B cell (primary cell): ENCODE measurements around the gene RASA2. TPM values are rescaled to one million over a fixed set of nuclear protein-coding genes. Genes with fewer than 3 reads are reported as not detected.
A peak's percentile ranks its signal among the peaks of the same experiment; 100 is the strongest.
"Not testable (repeated sequence)": the region's sequence is repeated elsewhere in the genome, so short reads cannot be mapped to it uniquely, and the experiment has no call there.

Source experiments
- ATAC-seq: fragments of 200-7000 bp; cut with Tn5 transposase; one replicate; pipeline ENCODE4 v1.10.0; 2021; ENCODE audit warnings: low read depth, mild to moderate bottlenecking, moderate number of reproducible peaks, moderate library complexity
- CTCF ChIA-PET: fragments of 350-600 bp; sonication (Branson Sonifier 250); formaldehyde crosslinking; loops from one replicate; lab custom pipeline; 2021; ENCODE audit warnings: antibody characterized with exemption, inconsistent platforms; lab: Charles Lee
- POLR2A ChIA-PET: fragments of 350-600 bp; sonication (Branson Sonifier 250); formaldehyde crosslinking; loops from one replicate; lab custom pipeline; 2021; ENCODE audit warnings: antibody characterized with exemption; lab: Charles Lee
- DNase-seq: peaks from one replicate; pipeline ENCODE4 v3.0.0; 2013
- H2AFZ ChIP-seq: 2 replicates; pipeline ENCODE4 v1.6.1; 2012; ENCODE audit warnings: mild to moderate bottlenecking, low read depth, low read length; ENCODE audit not compliant: insufficient read depth, poor library complexity, severe bottlenecking
- H3K27ac ChIP-seq, 2 donors: 1 replicate in 1 of 2; 2 replicates in 1 of 2; pipeline ENCODE4 v1.5.1; 2012 to 2013; ENCODE audit warnings: low read length in 2 of 2, mild to moderate bottlenecking in 2 of 2, moderate library complexity in 1 of 2
- H3K27me3 ChIP-seq, 4 experiments: fragments of 200-600 bp in 1 of 4; sonication (generic) in 1 of 4; replicated peaks in 1 of 4; 1 replicate in 2 of 4; 2 replicates in 2 of 4; pipeline versions ENCODE4 v1.6.1 to v1.7.0; 2013 to 2016; ENCODE audit warnings: low read length in 3 of 4, mild to moderate bottlenecking in 2 of 4, mixed read lengths in 1 of 4, moderate library complexity in 1 of 4; ENCODE audit not compliant: insufficient read depth in 4 of 4, control insufficient read depth in 3 of 4; ENCODE audit errors: control extremely low read depth in 1 of 4
- H3K36me3 ChIP-seq, 2 experiments: replicated peaks in 1 of 2; 1 replicate in 1 of 2; 2 replicates in 1 of 2; pipeline versions ENCODE4 v1.6.1 to v1.7.1; 2013; ENCODE audit warnings: low read length in 1 of 2; ENCODE audit not compliant: insufficient read depth in 2 of 2, control insufficient read depth in 1 of 2; ENCODE audit errors: control extremely low read depth in 1 of 2, extremely low read depth in 1 of 2
- H3K4me1 ChIP-seq, 2 donors: fragments of 200-600 bp in 1 of 2; sonication (generic) in 1 of 2; 1 replicate in 1 of 2; 2 replicates in 1 of 2; pipeline versions ENCODE4 v1.5.1 to v1.6.1; 2013 to 2017; ENCODE audit warnings: low read length in 2 of 2; ENCODE audit not compliant: control insufficient read depth in 2 of 2, insufficient read depth in 2 of 2
- H3K4me2 ChIP-seq: replicated peaks from 2 replicates; pipeline ENCODE3; 2012; ENCODE audit warnings: mild to moderate bottlenecking, low read depth, low read length; ENCODE audit not compliant: poor library complexity, severe bottlenecking
- H3K4me3 ChIP-seq, 5 experiments: fragments of 200-600 bp in 1 of 5; sonication (generic) in 1 of 5; 1 replicate in 3 of 5; 2 replicates in 2 of 5; pipeline versions ENCODE4 v1.5.1 to v1.7.0; 2011 to 2016; ENCODE audit warnings: low read length in 4 of 5, mild to moderate bottlenecking in 4 of 5, low read depth in 2 of 5, control low read depth in 1 of 5, moderate library complexity in 1 of 5; ENCODE audit not compliant: insufficient read depth in 1 of 5; ENCODE audit errors: control extremely low read depth in 1 of 5, extremely low read depth in 1 of 5
- H3K79me2 ChIP-seq: fragments of 200-600 bp; sonication (generic); one replicate; pipeline ENCODE4 v1.6.0; 2016; ENCODE audit warnings: low read length; ENCODE audit not compliant: control insufficient read depth, insufficient read depth
- H3K9ac ChIP-seq: fragments of 200-600 bp; sonication (generic); 2 replicates; pipeline ENCODE4 v1.6.1; 2017; ENCODE audit warnings: mild to moderate bottlenecking, low read length, moderate library complexity
- H3K9me3 ChIP-seq, 3 donors: one replicate each; pipeline versions ENCODE4 v1.6.1 to v1.7.1; 2013; ENCODE audit warnings: low read length in 2 of 3; ENCODE audit not compliant: control insufficient read depth in 2 of 3, insufficient read depth in 1 of 3; ENCODE audit errors: control extremely low read depth in 1 of 3
- H4K20me1 ChIP-seq: 2 replicates; pipeline ENCODE4 v1.6.0; 2012; ENCODE audit warnings: mild to moderate bottlenecking, low read length; ENCODE audit not compliant: insufficient read depth, control insufficient read depth, poor library complexity, severe bottlenecking
- H3K27ac Mint-ChIP-seq: one replicate; pipeline ENCODE4 v1.8.0; 2021; ENCODE audit warnings: mixed read lengths
- H3K27me3 Mint-ChIP-seq: one replicate; pipeline ENCODE4 v1.8.0; 2021; ENCODE audit warnings: mixed read lengths
- H3K4me1 Mint-ChIP-seq: one replicate; pipeline ENCODE4 v1.8.0; 2021; ENCODE audit warnings: mixed read lengths
- H3K4me3 Mint-ChIP-seq: one replicate; pipeline ENCODE4 v1.8.0; 2021; ENCODE audit warnings: mixed read lengths
- H3K9me3 Mint-ChIP-seq: one replicate; pipeline ENCODE4 v1.8.0; 2022; ENCODE audit warnings: mixed read lengths; ENCODE audit not compliant: insufficient read depth
- CTCF ChIP-seq: fragments of 200-600 bp; IDR thresholded peaks from one replicate; pipeline ENCODE4 v1.8.0; 2022; ENCODE audit warnings: antibody characterized with exemption, mild to moderate bottlenecking
- EZH2 ChIP-seq: IDR thresholded peaks from 2 replicates; pipeline ENCODE4 v1.6.1; 2012; ENCODE audit warnings: borderline replicate concordance, low read depth, mild to moderate bottlenecking, moderate library complexity, low read length; ENCODE audit not compliant: insufficient read depth, poor library complexity, severe bottlenecking
- WGBS: methylation state at CpG from one replicate; pipeline ENCODE4 v1.1.5; 2013; ENCODE audit warnings: missing lambda C conversion rate; ENCODE audit not compliant: insufficient coverage; 5-methylcytosine and 5-hydroxymethylcytosine counted together
- intact Hi-C: fragments of 100-400 bp; cut with micrococcal nuclease; formaldehyde crosslinking; loops from one replicate; pipeline ENCODE4 v1.10.0; 2022
- polyA plus RNA-seq: library from polyadenylated mRNA; depleted of rRNA; stranded (reverse); fragments of >200 nt; gene quantifications from 2 replicates; pipeline ENCODE4 v1.2.3, GENCODE V29; 2012
- total RNA-seq, 2 donors: library from RNA; stranded (reverse); fragments of 120-200 nt in 1 of 2; gene quantifications; 1 replicate in 1 of 2; 2 replicates in 1 of 2; pipeline versions ENCODE4 v1.2.3 to v1.2.4, GENCODE V29; 2013 to 2022

Gene RASA2
- total and polyA plus RNA-seq, 2 donors (not counting 1 experiment from before 2014, with no cell fraction given): 12.3 to 47.7 TPM

DNA sequence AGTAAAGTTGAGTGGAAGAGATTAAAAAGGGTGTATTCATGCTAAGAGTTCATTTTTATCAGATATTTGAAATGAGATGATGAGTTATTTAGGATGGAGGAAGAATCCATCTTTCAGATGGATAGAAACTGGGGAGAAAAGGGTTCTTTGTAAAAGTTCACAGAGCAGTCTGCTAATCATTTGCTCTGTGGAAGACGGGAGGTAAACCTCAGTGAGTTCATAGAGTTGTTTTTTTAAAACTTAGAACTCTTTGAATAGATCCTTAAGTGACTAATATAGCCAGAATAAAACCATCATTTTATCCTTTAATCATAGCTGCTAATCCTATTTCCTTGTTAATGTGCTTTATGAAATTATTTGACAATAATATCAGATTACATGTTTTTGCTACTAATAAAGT, 5.1 kb downstream of the RASA2 start:
- CTCF ChIA-PET: interaction anchor here (0.7 to 1.4 kb wide), 3 partner anchors 9 to 70 kb away, joined by 3 to 5 read pairs (median 5); no protein-coding TSS in a partner anchor
- no peak overlapping the region for H3K9ac ChIP-seq
- peak overlapping the region in 1 of 2 donors; percentile 51 for H3K27ac ChIP-seq
- H3K27me3 ChIP-seq: no peaks in the 10 kb centered on the region
- no peak overlapping the region for H3K4me2 ChIP-seq
- intact Hi-C loops: no loop called here
- TF ChIP-seq CTCF: no peak
- TF ChIP-seq EZH2: no peak
- peak overlapping the region; percentile 68 for H3K27ac Mint-ChIP-seq
- H3K79me2 ChIP-seq: peaks cover 89% of the 10 kb centered on the region
- peaks cover 5 to 13% of the 10 kb centered on the region in 2 experiments for H3K36me3 ChIP-seq
- H2AFZ ChIP-seq: no peak overlapping the region
- H3K4me3 Mint-ChIP-seq: no peak overlapping the region
- peaks cover 27 to 53% of the 10 kb centered on the region in 2 donors for H3K4me1 ChIP-seq
- no peaks in the 10 kb centered on the region for H3K27me3 Mint-ChIP-seq
- H3K9me3 ChIP-seq: no peaks in the 10 kb centered on the region
- ATAC-seq (no peak), DNase-seq (no peak)
- peaks cover 39% of the 10 kb centered on the region for H4K20me1 ChIP-seq
- peaks cover 3% of the 10 kb centered on the region for H3K9me3 Mint-ChIP-seq
- WGBS: no CpG with 5 or more reads among the region's 1 CpG
- no peak overlapping the region for H3K4me3 ChIP-seq
- H3K4me1 Mint-ChIP-seq: peaks cover 66% of the 10 kb centered on the region
- POLR2A ChIA-PET: interaction anchor here (0.6 kb wide), 1 partner anchor 13 kb away, joined by 4 read pairs; no protein-coding TSS in a partner anchor

- peaks cover 83% of the 10 kb centered on the region for H3K79me2 ChIP-seq
- H3K27ac ChIP-seq: peak overlapping the region in 1 of 2 donors; percentile 51
- Mint-ChIP-seq H3K9me3 (peaks cover 3% of the 10 kb centered on the region), H3K27ac (no peak overlapping the region), H3K27me3 (no peaks in the 10 kb centered on the region), H3K4me1 (peaks cover 66% of the 10 kb centered on the region), H3K4me3 (no peak overlapping the region)
- H3K9me3 ChIP-seq: no peaks in the 10 kb centered on the region
- H2AFZ ChIP-seq: no peak overlapping the region
- H3K36me3 ChIP-seq: peaks cover 5 to 13% of the 10 kb centered on the region in 2 experiments
- POLR2A ChIA-PET: no interaction called here
- TF ChIP-seq CTCF (no peak), EZH2 (no peak)
- H3K4me2 ChIP-seq: no peak overlapping the region
- H3K4me1 ChIP-seq: peaks cover 25 to 51% of the 10 kb centered on the region in 2 donors
- H3K4me3 ChIP-seq: no peak overlapping the region
- DNase-seq (no peak), ATAC-seq (no peak)
- H4K20me1 ChIP-seq: peaks cover 39% of the 10 kb centered on the region
- CTCF ChIA-PET: no interaction called here
- no peak overlapping the region for H3K9ac ChIP-seq
- intact Hi-C loops: no loop called here
- WGBS: no CpG with 5 or more reads among the region's 1 CpG
- no peaks in the 10 kb centered on the region for H3K27me3 ChIP-seq
Measured at GRCh38 chr3:141493184-141493583, 6.4 kb downstream of the RASA2 start.

DNA sequence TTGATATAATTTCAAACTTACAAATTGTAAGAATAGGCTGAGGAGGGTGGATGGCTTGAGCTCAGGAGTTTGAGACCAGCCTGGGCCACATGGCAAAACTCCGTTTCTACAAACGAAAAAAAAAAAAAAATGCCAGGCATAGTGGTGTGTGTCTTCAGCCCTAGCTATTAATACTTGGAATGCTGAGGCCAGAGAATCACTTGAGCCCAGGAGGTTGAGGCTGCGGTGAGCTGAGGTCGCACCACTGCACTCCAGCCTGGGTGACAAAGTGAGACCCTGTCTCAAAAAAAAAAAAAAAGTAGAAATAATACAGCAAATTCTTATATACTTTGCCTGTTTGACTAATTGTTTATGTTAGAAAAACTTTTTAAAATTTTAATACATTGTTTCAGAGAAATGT, 10.8 kb downstream of the RASA2 start:
- H3K4me3 ChIP-seq, H3K9me3 Mint-ChIP-seq, H3K27ac Mint-ChIP-seq, H3K27me3 ChIP-seq, H3K4me2 ChIP-seq, H3K9me3 ChIP-seq, ATAC-seq, H3K36me3 ChIP-seq, intact Hi-C loops, DNase-seq, H3K4me3 Mint-ChIP-seq, H3K27me3 Mint-ChIP-seq, H3K9ac ChIP-seq, H2AFZ ChIP-seq: not testable (repeated sequence)
- ChIA-PET CTCF (interaction anchor here (0.7 to 2.7 kb wide), 2 partner anchors 10 to 64 kb away, joined by 3 to 15 read pairs; no protein-coding TSS in a partner anchor), POLR2A (interaction anchor here (3.8 kb wide), 1 partner anchor 11 kb away, joined by 46 read pairs; the partner anchor contains the start of gene RASA2)
- peaks cover 66% of the 10 kb centered on the region for H3K4me1 Mint-ChIP-seq
- peak overlapping the region in 1 of 2 donors; percentile 87 for H3K27ac ChIP-seq
- WGBS: 100% methylated on average over 2 of the region's 4 CpGs
- H3K79me2 ChIP-seq: peaks cover 78% of the 10 kb centered on the region
- H3K4me1 ChIP-seq: peaks cover 19 to 43% of the 10 kb centered on the region in 2 donors
- peaks cover 31% of the 10 kb centered on the region for H4K20me1 ChIP-seq
